ENCODE data around the gene ZKSCAN5.

ZKSCAN5 gene

DNA sequence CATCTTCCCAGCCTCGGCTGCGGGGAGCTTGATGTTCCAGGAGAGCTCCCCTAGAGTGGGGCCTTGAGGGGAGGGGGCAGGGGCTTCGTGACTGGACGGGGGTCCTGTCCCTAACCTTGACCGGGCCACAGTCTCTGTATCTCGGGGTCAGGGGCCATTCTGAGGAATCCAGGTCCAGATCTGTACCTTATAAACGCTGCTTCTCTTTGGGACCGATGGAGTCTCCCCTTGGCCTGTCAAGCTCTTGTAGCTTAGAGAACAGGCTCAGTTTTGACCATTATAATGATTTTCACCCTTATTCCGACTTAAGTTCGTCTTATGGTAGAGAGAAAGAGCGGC lies 831 bp downstream of the ZKSCAN5 start:
- Histone ChIP-seq H3K4me3 (peak overlapping the region; percentile 94), H3K27ac (peak overlapping the region; percentile 80 to 98)
- TF ChIP-seq, protein P1, sequence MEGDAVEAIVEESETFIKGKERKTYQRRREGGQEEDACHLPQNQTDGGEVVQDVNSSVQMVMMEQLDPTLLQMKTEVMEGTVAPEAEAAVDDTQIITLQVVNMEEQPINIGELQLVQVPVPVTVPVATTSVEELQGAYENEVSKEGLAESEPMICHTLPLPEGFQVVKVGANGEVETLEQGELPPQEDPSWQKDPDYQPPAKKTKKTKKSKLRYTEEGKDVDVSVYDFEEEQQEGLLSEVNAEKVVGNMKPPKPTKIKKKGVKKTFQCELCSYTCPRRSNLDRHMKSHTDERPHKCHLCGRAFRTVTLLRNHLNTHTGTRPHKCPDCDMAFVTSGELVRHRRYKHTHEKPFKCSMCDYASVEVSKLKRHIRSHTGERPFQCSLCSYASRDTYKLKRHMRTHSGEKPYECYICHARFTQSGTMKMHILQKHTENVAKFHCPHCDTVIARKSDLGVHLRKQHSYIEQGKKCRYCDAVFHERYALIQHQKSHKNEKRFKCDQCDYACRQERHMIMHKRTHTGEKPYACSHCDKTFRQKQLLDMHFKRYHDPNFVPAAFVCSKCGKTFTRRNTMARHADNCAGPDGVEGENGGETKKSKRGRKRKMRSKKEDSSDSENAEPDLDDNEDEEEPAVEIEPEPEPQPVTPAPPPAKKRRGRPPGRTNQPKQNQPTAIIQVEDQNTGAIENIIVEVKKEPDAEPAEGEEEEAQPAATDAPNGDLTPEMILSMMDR (IDR thresholded peaks at IDR 0.05): no peak
- no peak for DNase-seq (ENCODE audit: low spot score)

DNA sequence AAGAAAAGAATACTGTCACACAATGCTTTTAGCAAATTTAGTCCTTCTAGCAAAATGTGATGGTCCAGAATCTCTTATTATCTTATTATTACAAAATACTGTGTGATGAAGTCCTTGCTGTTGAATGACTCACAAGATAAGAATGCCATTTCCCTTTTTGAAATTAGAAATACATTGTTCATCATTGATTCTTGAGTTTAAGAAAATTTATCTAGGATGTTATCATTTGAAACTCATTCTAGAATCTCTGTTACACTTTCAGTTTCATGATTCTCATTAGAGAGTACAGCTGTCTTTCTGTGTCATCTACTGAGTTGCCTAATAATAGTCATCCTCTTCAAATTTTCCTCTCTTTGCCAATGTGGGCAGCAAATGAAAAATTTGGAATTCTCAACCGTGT lies 9.6 kb downstream of the ZKSCAN5 start:
- DNase-seq (ENCODE audit: low spot score): no peak
- TF ChIP-seq, protein P1 (IDR thresholded peaks at IDR 0.05): no peak
- Histone ChIP-seq H3K27ac (no peak overlapping the region), H3K4me3 (no peak overlapping the region)

DNA sequence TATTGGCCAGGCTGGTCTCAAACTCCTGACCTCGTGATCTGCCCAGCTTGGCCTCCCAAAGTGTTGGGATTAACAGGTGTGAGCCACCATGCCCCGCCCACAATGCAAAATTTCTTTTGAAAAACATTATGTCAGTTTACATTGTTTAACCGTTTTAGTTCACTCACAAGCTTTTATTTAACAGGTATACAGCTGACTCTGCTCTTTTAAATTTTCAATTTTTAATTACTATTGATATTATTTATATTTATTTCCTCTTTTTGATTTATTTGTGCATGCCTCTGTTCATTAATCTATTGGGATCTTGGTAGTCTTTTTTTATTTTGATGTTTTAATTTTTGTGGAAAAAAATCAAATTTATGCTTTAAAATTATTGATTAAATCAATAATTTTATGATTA lies 16.9 kb downstream of the ZKSCAN5 start:
- Histone ChIP-seq H3K4me3 (no peak overlapping the region), H3K27ac (no peak overlapping the region)
- no peak for DNase-seq (ENCODE audit: low spot score)
- TF ChIP-seq, protein P1 (IDR thresholded peaks at IDR 0.05): no peak

DNA sequence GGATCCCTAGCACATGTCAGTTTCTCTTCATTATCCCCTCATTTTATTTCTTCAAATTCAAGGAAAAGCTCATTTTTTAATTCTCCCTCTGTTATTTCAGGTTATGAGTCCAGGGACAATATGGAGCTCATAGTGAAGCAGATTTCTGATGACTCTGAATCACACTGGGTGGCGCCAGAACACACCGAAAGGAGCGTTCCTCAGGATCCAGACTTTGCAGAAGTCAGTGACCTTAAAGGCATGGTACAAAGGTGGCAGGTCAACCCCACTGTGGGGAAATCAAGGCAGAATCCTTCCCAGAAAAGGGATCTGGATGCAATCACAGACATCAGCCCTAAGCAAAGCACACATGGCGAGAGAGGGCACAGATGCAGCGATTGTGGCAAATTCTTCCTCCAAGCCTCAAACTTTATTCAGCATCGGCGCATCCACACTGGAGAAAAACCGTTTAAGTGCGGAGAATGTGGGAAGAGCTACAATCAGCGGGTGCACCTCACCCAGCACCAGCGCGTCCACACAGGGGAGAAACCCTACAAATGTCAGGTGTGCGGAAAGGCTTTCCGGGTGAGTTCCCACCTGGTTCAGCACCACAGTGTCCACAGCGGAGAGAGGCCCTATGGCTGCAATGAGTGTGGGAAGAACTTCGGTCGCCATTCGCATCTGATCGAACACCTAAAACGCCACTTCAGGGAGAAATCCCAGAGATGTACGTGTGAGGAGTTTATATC lies 21.4 kb downstream of the ZKSCAN5 start:
- no peak overlapping the region for H3K4me3 ChIP-seq
- TF ChIP-seq, protein P1 (IDR thresholded peaks at IDR 0.05): no peak
- H3K27ac ChIP-seq: no peak overlapping the region
- no peak for DNase-seq (ENCODE audit: low spot score)

GRCh38 chr7:99531354-99531765 lies 26.9 kb downstream of the ZKSCAN5 start:
- H3K27ac ChIP-seq: no peak overlapping the region
- no peak for DNase-seq (ENCODE audit: low spot score)
- no peak overlapping the region for H3K4me3 ChIP-seq
- TF ChIP-seq, protein P1 (IDR thresholded peaks at IDR 0.05): no peak

- Histone ChIP-seq H3K27ac (no peak overlapping the region), H3K4me3 (no peak overlapping the region)
- no peak for DNase-seq (ENCODE audit: low spot score)
- TF ChIP-seq, protein P1 (IDR thresholded peaks at IDR 0.05): no peak
These were observed 31.2 kb downstream of the ZKSCAN5 start for GRCh38 chr7:99535667-99536066.

DNA sequence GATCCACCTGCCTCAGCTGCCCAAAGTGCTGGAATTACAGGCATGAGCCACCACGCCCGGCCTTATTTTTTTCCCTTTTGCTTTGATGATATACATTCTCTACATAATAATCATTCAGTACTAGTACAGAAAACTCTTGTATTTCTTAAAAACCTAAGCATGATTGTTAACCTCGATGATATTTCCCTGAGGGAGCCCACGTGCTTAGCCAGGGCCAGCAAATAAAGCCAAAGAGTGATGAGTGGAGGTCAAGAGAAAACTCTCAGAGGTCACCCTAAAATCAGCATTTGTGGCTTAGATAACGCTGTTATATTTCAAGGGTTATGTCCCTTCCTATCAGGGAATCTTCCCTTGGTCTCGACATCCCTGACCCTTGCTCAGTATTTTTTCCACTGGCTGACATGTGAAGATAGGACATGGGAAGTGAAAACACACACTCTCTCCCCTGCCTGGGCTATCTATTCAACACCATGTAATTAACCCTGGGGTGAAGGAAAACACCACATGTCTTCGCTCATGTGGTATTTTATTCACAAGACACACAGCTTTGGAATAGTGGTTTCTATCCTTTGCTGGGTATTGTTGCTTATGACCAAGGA lies 34.9 kb downstream of the ZKSCAN5 start:
- Histone ChIP-seq H3K4me3 (no peak overlapping the region), H3K27ac (no peak overlapping the region)
- TF ChIP-seq, protein P1 (IDR thresholded peaks at IDR 0.05): no peak
- no peak for DNase-seq (ENCODE audit: low spot score)
